ENCODE measurements around the gene DYRK1A.
"Not testable (repeated sequence)": the region's sequence is repeated elsewhere in the genome, so short reads cannot be mapped to it uniquely, and the experiment has no call there.

DYRK1A gene

GRCh38 chr21:37520801-37521200, 154.2 kb downstream of the DYRK1A start:
- Histone ChIP-seq H3K18ac (ENCODE audit: low read length) (no peak overlapping the region), H3K36me3 (replicated peaks in 1 of 2; ENCODE audit: control insufficient read depth in 2 of 2, insufficient read depth in 2 of 2, low read length in 2 of 2) (peaks cover 0 to 26% of the 10 kb centered on the region in 2 donors), H2AFZ (ENCODE audit: low read length) (no peak overlapping the region), H3K79me1 (ENCODE audit: low read depth, low read length) (no peaks in the 10 kb centered on the region), H3K14ac (ENCODE audit: low read length) (no peak overlapping the region), H2BK12ac (ENCODE audit: low read length) (no peak overlapping the region), H3K23ac (ENCODE audit: low read depth, low read length, poor library complexity) (no peak overlapping the region), H3K27me3 (ENCODE audit: control insufficient read depth in 3 of 3, insufficient read depth in 3 of 3, low read depth in 1 of 3, low read length in 3 of 3) (no peaks in the 10 kb centered on the region), H3K4me2 (ENCODE audit: insufficient read depth, low read length, poor library complexity, severe bottlenecking) (no peak overlapping the region), H3K4me3 (ENCODE audit: low read length in 2 of 2) (no peak overlapping the region), H3K9ac (ENCODE audit: low read depth, low read length, poor library complexity) (no peak overlapping the region), H3K27ac (replicated peaks; ENCODE audit: low read length) (no peak overlapping the region), H3K4ac (ENCODE audit: low read length) (no peak overlapping the region), H3K9me3 (replicated peaks in 1 of 2; ENCODE audit: control insufficient read depth in 2 of 2, insufficient read depth in 1 of 2, low read depth in 1 of 2, low read length in 2 of 2) (no peaks in the 10 kb centered on the region), H2AK5ac (ENCODE audit: low read depth, low read length) (no peak overlapping the region), H4K91ac (ENCODE audit: low read depth, low read length, poor library complexity) (no peak overlapping the region), H4K8ac (ENCODE audit: low read depth, low read length) (no peak overlapping the region), H2BK120ac (ENCODE audit: low read depth, low read length) (no peak overlapping the region), H2BK5ac (ENCODE audit: low read length) (no peak overlapping the region), H2BK15ac (ENCODE audit: low read length) (no peak overlapping the region), H3K4me1 (ENCODE audit: control insufficient read depth in 2 of 2, insufficient read depth in 1 of 2, low read depth in 1 of 2, low read length in 2 of 2) (no peaks in the 10 kb centered on the region)
- DNase-seq (ENCODE audit: low spot score): no peak
- no CpG with 5 or more reads among the region's 11 CpGs for WGBS, 2 donors (ENCODE audit: extremely low coverage in 2 of 2, insufficient read length in 2 of 2, insufficient replicate concordance in 1 of 2)

DNA sequence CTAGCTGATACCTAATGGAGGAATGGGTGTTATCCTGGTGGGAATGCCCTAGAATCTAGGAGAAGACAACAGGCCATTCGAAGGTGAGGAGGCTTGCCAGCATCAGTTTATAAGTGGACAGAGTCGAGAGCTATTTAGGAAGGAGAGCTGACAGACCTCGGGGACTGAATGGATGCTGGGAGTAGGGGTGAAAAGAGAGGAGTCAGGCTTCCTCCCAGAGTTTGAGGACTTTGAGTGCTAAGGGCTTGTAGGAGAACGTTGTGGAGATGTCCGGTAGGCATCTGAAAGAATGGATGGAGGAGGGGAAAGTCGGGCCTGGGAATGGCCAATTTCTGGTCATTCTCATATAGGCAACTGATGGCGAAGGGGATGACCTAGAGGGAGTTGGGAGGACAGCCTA, 155.1 kb downstream of the DYRK1A start:
- Histone ChIP-seq H4K8ac (ENCODE audit: low read depth, low read length) (no peak overlapping the region), H3K79me1 (ENCODE audit: low read depth, low read length) (no peaks in the 10 kb centered on the region), H3K27me3 (ENCODE audit: control insufficient read depth in 3 of 3, insufficient read depth in 3 of 3, low read depth in 1 of 3, low read length in 3 of 3) (no peaks in the 10 kb centered on the region), H3K4me1 (ENCODE audit: control insufficient read depth in 2 of 2, insufficient read depth in 1 of 2, low read depth in 1 of 2, low read length in 2 of 2) (no peaks in the 10 kb centered on the region), H3K4me2 (ENCODE audit: insufficient read depth, low read length, poor library complexity, severe bottlenecking) (no peak overlapping the region), H2AFZ (ENCODE audit: low read length) (no peak overlapping the region), H2BK12ac (ENCODE audit: low read length) (no peak overlapping the region), H3K4me3 (ENCODE audit: low read length in 2 of 2) (no peak overlapping the region), H3K18ac (ENCODE audit: low read length) (no peak overlapping the region), H3K14ac (ENCODE audit: low read length) (no peak overlapping the region), H2BK5ac (ENCODE audit: low read length) (no peak overlapping the region), H3K36me3 (replicated peaks in 1 of 2; ENCODE audit: control insufficient read depth in 2 of 2, insufficient read depth in 2 of 2, low read length in 2 of 2) (peaks cover 0 to 17% of the 10 kb centered on the region in 2 donors), H2BK15ac (ENCODE audit: low read length) (no peak overlapping the region), H3K4ac (ENCODE audit: low read length) (no peak overlapping the region), H3K9me3 (replicated peaks in 1 of 2; ENCODE audit: control insufficient read depth in 2 of 2, insufficient read depth in 1 of 2, low read depth in 1 of 2, low read length in 2 of 2) (no peaks in the 10 kb centered on the region), H3K9ac (ENCODE audit: low read depth, low read length, poor library complexity) (no peak overlapping the region), H4K91ac (ENCODE audit: low read depth, low read length, poor library complexity) (no peak overlapping the region), H2BK120ac (ENCODE audit: low read depth, low read length) (no peak overlapping the region), H3K23ac (ENCODE audit: low read depth, low read length, poor library complexity) (no peak overlapping the region), H3K27ac (replicated peaks; ENCODE audit: low read length) (no peak overlapping the region), H2AK5ac (ENCODE audit: low read depth, low read length) (no peak overlapping the region)
- no CpG with 5 or more reads among the region's 7 CpGs for WGBS, 2 donors (ENCODE audit: extremely low coverage in 2 of 2, insufficient read length in 2 of 2, insufficient replicate concordance in 1 of 2)
- DNase-seq (ENCODE audit: low spot score): no peak

DNA sequence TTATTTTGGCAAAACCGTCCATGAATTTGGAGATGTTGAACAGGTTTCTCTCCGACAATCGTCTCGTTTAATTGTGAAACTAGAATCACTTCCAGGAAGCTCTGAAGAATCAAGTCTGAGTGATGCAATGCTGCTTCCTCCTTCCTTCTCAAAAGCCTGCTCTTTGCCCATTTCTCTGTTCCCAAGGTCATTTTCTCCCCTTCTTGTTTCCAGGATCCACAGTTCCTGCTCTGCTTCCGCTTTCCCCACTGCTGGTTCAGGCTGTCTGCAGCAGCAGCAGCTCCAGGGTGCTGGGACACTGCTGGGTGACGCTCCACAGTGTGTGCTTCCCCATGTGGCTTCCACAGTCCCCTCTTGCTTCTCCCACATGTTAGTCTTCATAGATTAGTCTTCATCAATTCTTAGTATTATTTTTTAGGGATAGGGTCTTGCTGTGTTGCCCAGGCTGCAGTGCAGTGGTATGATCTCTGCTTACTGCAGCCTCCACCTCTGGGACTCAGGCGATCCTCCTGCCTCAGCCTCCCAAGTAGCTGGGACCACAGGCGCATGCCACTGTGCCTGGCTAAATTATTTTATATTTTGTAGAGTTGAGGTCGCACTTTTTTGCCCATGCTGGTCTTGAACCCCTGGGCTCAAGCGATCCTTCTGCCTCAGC, 156.2 kb downstream of the DYRK1A start:
- Histone ChIP-seq H2BK120ac (ENCODE audit: low read depth, low read length) (no peak overlapping the region), H4K8ac (ENCODE audit: low read depth, low read length) (no peak overlapping the region), H3K4me2 (ENCODE audit: insufficient read depth, low read length, poor library complexity, severe bottlenecking) (no peak overlapping the region), H3K14ac (ENCODE audit: low read length) (no peak overlapping the region), H3K36me3 (replicated peaks in 1 of 2; ENCODE audit: control insufficient read depth in 2 of 2, insufficient read depth in 2 of 2, low read length in 2 of 2) (peaks cover 0 to 6% of the 10 kb centered on the region in 2 donors), H3K27ac (replicated peaks; ENCODE audit: low read length) (no peak overlapping the region), H2BK5ac (ENCODE audit: low read length) (no peak overlapping the region), H3K79me1 (ENCODE audit: low read depth, low read length) (no peaks in the 10 kb centered on the region), H3K18ac (ENCODE audit: low read length) (no peak overlapping the region), H2BK12ac (ENCODE audit: low read length) (no peak overlapping the region), H3K27me3 (ENCODE audit: control insufficient read depth in 3 of 3, insufficient read depth in 3 of 3, low read depth in 1 of 3, low read length in 3 of 3) (no peaks in the 10 kb centered on the region), H3K9me3 (replicated peaks in 1 of 2; ENCODE audit: control insufficient read depth in 2 of 2, insufficient read depth in 1 of 2, low read depth in 1 of 2, low read length in 2 of 2) (no peaks in the 10 kb centered on the region), H2AFZ (ENCODE audit: low read length) (no peak overlapping the region), H4K91ac (ENCODE audit: low read depth, low read length, poor library complexity) (no peak overlapping the region), H3K4me3 (ENCODE audit: low read length in 2 of 2) (no peak overlapping the region), H3K4ac (ENCODE audit: low read length) (no peak overlapping the region), H3K9ac (ENCODE audit: low read depth, low read length, poor library complexity) (no peak overlapping the region), H3K4me1 (ENCODE audit: control insufficient read depth in 2 of 2, insufficient read depth in 1 of 2, low read depth in 1 of 2, low read length in 2 of 2) (peaks cover 0 to 4% of the 10 kb centered on the region in 2 donors), H2BK15ac (ENCODE audit: low read length) (no peak overlapping the region), H3K23ac (ENCODE audit: low read depth, low read length, poor library complexity) (no peak overlapping the region), H2AK5ac (ENCODE audit: low read depth, low read length) (no peak overlapping the region)
- WGBS, 2 donors (ENCODE audit: extremely low coverage in 2 of 2, insufficient read length in 2 of 2, insufficient replicate concordance in 1 of 2): no CpG with 5 or more reads among the region's 10 CpGs
- no peak for DNase-seq (ENCODE audit: low spot score)

- not testable (repeated sequence) for H3K4me1 ChIP-seq (ENCODE audit: control insufficient read depth in 2 of 2, insufficient read depth in 1 of 2, low read depth in 1 of 2, low read length in 2 of 2); H3K23ac ChIP-seq (ENCODE audit: low read depth, low read length, poor library complexity); H2BK5ac ChIP-seq (ENCODE audit: low read length); DNase-seq (ENCODE audit: low spot score); H4K91ac ChIP-seq (ENCODE audit: low read depth, low read length, poor library complexity); H3K4me2 ChIP-seq (ENCODE audit: insufficient read depth, low read length, poor library complexity, severe bottlenecking); H3K14ac ChIP-seq (ENCODE audit: low read length); H3K9me3 ChIP-seq (replicated peaks in 1 of 2; ENCODE audit: control insufficient read depth in 2 of 2, insufficient read depth in 1 of 2, low read depth in 1 of 2, low read length in 2 of 2); H3K4me3 ChIP-seq (ENCODE audit: low read length in 2 of 2); H3K27ac ChIP-seq (replicated peaks; ENCODE audit: low read length); H3K36me3 ChIP-seq (replicated peaks in 1 of 2; ENCODE audit: control insufficient read depth in 2 of 2, insufficient read depth in 2 of 2, low read length in 2 of 2); H2AFZ ChIP-seq (ENCODE audit: low read length); H2BK15ac ChIP-seq (ENCODE audit: low read length); H2AK5ac ChIP-seq (ENCODE audit: low read depth, low read length); H3K27me3 ChIP-seq (ENCODE audit: control insufficient read depth in 3 of 3, insufficient read depth in 3 of 3, low read depth in 1 of 3, low read length in 3 of 3); H2BK120ac ChIP-seq (ENCODE audit: low read depth, low read length); H3K9ac ChIP-seq (ENCODE audit: low read depth, low read length, poor library complexity); H2BK12ac ChIP-seq (ENCODE audit: low read length); H4K8ac ChIP-seq (ENCODE audit: low read depth, low read length); H3K4ac ChIP-seq (ENCODE audit: low read length); H3K18ac ChIP-seq (ENCODE audit: low read length); H3K79me1 ChIP-seq (ENCODE audit: low read depth, low read length)
- no CpG with 5 or more reads among the region's 5 CpGs for WGBS, 2 donors (ENCODE audit: extremely low coverage in 2 of 2, insufficient read length in 2 of 2, insufficient replicate concordance in 1 of 2)
These were observed 158.4 kb downstream of the DYRK1A start for GRCh38 chr21:37524944-37525343.

All from neuronal stem cell (in vitro differentiated cells).